Panc1 (cell line): Measurements from ENCODE around the gene MYCN.

ENCODE experiments used
- SIN3A ChIP-seq: IDR thresholded peaks from 2 replicates; pipeline ENCODE4 v1.6.1; 2012; ENCODE audit warnings: low read depth, mild to moderate bottlenecking, low read length, moderate library complexity, borderline replicate concordance; ENCODE audit not compliant: insufficient read depth
- TCF7L2 ChIP-seq: IDR thresholded peaks from 2 replicates; pipeline ENCODE4 v1.6.1; 2011; ENCODE audit warnings: mild to moderate bottlenecking, low read depth, low read length, inconsistent platforms
- TF ChIP-seq, protein P1 (sequence below): fragments of 450-650 bp; IDR thresholded peaks from 2 replicates; pipeline ENCODE4 v1.5.1; 2017; ENCODE audit warnings: mild to moderate bottlenecking
- TF ChIP-seq, protein P2 (sequence below), 2 experiments: IDR thresholded peaks; 2 replicates each; pipeline ENCODE4 v1.6.1; 2011 to 2012; ENCODE audit warnings: low read depth in 2 of 2, control low read depth in 1 of 2, low read length in 1 of 2, mild to moderate bottlenecking in 1 of 2, moderate library complexity in 1 of 2; ENCODE audit not compliant: insufficient read depth in 1 of 2

DNA sequence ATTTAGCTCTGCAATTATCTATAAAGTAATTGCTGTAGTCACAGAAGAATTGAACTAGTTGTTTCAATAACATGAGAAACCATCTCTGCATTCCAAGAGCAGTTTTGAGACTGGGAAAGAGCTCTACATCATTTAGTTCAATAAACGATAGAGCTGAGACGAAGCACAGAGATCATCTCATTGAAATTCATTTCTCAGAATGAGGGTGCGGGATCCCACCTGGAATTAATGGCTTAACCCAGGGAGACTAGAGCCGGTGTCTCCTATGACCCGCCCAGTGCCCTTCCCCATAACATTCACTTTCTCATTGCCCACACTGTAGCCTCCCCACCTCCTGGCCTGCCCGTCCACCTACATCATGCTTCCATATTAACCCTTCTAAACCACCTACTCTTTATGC lies 8.8 kb downstream of the MYCN start:
- TF ChIP-seq SIN3A (no peak), TCF7L2 (no peak)
- TF ChIP-seq, protein P1, sequence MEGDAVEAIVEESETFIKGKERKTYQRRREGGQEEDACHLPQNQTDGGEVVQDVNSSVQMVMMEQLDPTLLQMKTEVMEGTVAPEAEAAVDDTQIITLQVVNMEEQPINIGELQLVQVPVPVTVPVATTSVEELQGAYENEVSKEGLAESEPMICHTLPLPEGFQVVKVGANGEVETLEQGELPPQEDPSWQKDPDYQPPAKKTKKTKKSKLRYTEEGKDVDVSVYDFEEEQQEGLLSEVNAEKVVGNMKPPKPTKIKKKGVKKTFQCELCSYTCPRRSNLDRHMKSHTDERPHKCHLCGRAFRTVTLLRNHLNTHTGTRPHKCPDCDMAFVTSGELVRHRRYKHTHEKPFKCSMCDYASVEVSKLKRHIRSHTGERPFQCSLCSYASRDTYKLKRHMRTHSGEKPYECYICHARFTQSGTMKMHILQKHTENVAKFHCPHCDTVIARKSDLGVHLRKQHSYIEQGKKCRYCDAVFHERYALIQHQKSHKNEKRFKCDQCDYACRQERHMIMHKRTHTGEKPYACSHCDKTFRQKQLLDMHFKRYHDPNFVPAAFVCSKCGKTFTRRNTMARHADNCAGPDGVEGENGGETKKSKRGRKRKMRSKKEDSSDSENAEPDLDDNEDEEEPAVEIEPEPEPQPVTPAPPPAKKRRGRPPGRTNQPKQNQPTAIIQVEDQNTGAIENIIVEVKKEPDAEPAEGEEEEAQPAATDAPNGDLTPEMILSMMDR, result no peak
- TF ChIP-seq, protein P2, sequence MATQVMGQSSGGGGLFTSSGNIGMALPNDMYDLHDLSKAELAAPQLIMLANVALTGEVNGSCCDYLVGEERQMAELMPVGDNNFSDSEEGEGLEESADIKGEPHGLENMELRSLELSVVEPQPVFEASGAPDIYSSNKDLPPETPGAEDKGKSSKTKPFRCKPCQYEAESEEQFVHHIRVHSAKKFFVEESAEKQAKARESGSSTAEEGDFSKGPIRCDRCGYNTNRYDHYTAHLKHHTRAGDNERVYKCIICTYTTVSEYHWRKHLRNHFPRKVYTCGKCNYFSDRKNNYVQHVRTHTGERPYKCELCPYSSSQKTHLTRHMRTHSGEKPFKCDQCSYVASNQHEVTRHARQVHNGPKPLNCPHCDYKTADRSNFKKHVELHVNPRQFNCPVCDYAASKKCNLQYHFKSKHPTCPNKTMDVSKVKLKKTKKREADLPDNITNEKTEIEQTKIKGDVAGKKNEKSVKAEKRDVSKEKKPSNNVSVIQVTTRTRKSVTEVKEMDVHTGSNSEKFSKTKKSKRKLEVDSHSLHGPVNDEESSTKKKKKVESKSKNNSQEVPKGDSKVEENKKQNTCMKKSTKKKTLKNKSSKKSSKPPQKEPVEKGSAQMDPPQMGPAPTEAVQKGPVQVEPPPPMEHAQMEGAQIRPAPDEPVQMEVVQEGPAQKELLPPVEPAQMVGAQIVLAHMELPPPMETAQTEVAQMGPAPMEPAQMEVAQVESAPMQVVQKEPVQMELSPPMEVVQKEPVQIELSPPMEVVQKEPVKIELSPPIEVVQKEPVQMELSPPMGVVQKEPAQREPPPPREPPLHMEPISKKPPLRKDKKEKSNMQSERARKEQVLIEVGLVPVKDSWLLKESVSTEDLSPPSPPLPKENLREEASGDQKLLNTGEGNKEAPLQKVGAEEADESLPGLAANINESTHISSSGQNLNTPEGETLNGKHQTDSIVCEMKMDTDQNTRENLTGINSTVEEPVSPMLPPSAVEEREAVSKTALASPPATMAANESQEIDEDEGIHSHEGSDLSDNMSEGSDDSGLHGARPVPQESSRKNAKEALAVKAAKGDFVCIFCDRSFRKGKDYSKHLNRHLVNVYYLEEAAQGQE (IDR thresholded peaks at IDR 0.05; ENCODE audit: insufficient read depth in 1 of 2, low read depth in 2 of 2, low read length in 1 of 2), result no peak
